GM18526 (cell line): ENCODE measurements around the gene IQCK.

ENCODE experiments used
- POLR2A ChIP-seq: IDR thresholded peaks from 3 replicates; pipeline ENCODE4 v1.6.1; 2011; ENCODE audit not compliant: insufficient read length; ENCODE audit errors: extremely low read depth

The IQCK gene

DNA sequence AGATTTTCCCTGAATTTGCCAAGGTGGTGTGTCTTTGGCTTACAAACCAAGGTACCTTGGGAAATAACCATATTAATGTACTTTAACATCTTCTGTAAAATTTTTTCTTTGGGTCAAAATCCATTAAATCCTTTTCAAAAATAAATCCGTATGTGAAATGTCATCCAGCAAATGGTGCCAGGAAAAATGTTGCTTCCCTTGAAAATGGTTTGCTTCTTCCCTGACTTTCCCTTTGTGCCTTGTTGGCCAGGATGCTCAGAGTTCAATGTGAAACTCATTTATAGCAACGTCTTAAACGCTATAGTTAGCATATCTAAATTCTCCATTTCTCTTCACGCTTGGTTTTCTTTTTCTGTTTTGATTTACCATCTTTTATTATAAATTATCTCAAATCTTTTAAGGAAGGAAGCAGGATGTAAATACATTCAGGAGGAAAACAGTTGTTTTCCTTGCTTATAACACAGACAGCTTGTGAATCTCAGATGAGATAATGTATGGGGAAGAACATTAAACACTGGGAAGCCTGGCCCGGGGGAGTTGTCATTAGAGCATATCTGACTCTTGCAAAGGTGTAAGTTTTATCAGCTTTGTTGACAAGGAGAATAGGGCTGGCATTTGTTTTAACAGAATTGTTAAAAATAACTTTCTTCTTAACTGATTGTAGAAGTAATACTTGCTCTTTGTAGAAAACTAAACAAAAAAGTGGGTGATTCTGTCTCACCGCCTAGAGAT lies 124.5 kb downstream of the IQCK start:
- no peak for TF ChIP-seq POLR2A

DNA sequence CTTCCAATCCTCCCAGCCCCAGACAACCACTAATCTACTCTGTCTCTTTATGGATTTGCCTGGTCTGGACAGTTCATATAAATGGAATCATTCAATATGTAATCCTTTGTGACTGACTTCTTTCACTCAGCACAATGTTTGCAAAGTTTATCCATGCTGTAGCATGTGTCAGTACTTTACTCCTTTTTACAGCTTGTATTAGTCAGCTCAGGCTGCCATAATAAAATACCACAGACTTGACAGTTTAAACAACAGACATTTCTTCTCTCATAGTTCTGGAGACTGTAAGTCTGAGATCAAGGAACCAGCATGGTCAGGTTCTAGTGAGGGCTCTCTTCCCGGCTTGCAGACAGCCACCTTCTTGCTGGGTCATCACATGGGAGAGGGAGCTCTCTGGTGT lies 125.3 kb downstream of the IQCK start:
- TF ChIP-seq POLR2A, result no peak

DNA sequence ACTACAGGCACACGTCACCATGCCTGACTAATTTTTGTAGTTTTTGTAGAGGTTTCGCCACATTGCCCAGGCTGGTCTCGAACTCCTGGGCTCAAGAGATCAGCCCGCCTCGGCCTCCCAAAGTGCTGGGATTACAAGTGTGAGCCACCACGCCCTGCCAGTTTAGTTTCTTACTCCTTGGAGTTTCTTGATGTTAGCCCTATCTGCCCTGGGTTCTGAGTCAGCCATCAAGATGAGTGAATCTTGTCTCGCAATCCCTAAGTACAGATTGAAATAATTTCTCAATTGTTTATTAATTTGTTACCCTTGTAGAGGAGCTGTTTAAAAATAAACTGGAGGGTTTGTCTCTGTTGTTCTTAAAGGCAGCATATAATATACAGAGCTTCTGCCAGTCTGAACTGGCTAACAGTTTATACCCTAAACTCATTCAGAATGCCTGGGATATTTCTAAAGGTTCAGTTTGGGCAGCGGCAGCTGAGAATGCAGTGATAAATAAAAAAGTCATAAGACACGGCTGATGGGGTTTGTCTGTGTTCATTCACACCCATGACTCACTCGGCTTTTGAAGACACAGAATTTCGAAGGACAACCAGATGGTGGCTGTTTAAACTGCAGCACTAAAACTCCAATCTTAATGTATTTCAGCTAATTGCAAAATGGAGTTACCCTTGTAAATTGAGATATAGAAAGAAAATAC lies 127.0 kb downstream of the IQCK start:
- no peak for TF ChIP-seq POLR2A

DNA sequence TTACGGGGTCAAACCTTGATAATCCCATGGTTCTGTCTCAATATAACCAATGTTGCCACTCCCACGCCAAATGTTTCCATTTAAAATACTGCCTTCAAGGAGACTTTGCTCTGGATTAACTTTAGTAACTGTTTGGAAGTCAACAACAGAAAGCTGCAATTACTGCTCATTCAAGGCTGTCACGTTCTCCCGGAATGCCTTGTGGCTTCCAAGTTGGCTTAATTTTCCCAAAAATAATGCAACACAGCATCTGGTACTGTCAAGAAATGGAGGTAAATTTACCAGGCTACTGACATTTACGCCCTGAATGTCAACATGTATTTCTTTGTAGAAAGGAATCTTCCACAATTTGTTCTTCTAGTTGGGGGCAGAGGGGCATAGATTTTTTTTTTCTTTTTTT lies 128.4 kb downstream of the IQCK start:
- TF ChIP-seq POLR2A, result no peak

DNA sequence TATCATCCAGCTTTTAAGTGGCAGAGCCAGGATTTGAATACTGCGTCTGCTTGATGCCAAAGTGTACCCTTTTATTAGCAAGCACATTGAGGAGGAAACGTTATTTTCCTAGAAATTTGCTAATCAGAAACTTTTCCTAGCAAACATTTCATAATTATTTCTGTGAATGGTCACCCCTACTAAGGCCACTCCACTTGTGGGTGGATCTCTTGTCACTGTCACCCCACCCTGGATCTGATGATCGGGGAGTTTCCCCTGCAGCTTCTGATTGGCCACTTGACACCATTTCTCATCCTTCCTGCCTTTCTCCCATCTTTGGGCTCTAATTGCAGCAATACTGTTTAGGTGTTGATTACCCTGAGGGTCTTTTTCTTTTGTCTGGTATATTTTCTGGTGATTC lies 130.7 kb downstream of the IQCK start:
- TF ChIP-seq POLR2A, result no peak

DNA sequence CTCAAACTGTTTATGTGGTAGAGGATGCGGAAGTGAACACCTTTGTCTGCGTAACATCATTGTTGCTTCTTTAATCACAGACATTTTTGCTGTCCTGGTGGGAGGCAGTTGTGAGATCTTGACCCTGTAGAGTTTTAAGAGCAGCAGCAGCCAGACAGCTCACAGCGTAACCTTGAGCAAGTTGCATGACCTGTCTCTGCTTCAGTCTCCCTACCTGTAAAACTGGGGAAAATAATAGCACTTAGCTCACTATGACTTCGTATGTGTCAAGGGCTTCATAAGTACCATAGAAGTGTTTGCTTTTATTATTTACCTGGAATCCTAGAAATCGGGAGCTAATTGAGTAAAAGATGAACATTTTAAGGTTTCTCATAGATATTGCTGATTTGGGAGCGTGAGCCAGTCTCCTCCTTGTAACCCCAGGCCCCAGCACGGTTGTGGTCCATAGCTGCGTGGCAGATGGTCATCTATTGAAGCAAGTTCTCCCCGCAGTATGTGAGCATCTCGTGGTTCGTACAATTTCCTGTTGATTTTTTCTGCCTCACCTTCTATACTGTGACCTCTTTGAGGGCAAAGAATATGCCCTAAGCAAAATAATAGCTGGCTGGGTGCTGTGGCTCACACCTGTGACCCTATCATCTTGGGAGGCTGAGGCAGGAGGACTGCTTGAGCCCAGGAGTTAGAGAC lies 132.2 kb downstream of the IQCK start:
- TF ChIP-seq POLR2A, result no peak

DNA sequence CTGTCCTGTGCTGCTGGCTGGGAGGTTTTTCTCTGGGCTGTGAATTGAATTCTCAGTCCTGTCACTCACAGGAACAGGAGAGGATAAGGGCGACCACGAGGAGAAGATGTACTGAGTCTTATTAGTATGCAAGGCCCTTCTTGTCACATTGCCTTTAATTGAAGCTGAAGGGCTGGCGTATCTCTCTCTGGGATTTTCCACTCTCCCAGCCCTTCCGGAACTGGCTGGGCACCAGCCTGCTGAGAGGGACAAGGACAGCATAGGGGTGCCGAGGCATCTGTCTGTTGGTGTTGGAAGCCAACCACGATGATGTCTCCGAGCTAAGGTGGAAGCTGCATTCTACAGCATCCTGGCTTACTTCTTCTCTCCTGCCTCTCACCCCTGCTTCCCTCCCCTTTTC lies 133.4 kb downstream of the IQCK start:
- TF ChIP-seq POLR2A, result no peak

DNA sequence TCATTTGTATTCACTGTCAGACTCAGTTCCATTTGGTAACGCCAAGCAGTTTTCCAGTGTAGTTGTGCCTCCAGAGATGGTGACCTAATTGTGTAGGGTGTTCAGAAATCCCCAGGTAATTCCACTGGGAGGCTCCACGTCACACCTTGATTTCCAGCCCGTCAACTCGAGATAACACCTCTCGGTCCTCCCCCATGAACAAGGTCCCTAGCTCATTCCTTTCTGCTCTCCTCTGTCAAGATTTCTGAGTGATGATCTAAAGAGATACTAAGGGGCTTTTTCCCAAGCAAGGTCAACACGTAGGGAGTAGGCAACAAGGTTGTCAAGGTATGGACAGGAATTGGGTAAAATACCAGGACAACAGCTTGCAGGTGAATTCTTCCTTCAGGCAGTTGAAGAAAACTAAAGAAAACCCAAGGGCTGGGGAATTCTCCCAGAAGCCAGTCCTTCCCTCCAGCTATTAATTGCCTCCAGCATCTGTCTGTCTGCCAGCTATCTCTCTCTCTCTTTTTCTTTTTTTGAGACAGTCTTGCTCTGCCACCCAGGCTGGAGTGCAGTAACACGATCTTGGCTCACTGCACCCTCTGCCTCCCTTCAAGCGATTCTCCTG lies 135.2 kb downstream of the IQCK start:
- TF ChIP-seq POLR2A, result no peak

DNA sequence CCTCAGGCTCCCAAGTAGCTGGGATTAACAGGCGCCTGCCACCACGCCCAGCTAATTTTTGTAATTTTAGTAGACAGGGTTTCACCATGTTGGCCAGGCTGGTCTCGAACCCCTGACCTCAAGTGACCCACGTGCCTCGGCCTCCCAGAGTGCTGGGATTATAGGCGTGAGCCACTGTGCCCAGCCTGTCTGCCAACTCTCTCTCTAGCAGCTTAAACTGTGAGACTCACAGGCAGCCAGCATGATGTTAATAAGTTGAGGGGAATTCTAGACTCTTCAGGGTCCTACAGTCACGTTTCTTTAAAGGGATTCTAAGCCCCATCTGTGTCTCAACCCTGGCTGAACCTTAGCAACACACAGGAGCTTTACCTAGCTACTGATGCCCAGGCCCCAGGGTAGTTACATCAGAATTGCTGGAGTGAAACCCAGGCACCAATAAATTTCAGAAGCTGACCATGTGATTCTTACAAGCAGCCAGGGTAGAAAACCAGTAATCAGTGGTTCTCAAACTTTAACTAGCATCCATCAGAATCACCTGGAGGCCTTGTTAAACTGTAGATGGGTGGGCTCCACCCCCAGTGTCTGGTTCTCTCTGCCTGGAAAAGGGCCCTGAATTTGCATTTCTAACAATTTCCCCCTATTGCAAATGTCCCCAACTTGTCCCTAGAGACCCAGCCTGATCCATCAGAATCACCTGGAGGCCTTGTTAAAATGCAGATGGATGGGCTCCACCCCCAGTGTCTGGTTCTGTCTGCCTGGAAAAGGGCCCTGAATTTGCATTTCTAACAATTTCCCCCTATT lies 135.9 kb downstream of the IQCK start:
- no peak for TF ChIP-seq POLR2A

DNA sequence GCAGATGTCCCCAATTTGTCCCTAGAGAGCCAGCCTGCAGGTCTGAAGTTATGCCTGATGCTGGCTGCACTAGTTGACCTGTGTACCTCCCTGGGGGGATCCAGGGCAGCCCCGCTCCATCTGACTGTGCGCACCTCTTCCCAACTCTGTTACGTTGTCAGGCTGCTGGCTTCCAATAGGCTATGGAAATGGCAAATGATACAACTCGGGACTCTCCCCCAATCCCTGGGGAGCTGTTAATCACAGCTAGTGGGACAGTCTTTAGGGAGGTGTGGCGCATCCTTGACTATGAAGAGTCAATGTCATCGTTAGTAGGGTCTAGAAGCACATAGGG lies 136.4 kb downstream of the IQCK start:
- TF ChIP-seq POLR2A, result no peak

DNA sequence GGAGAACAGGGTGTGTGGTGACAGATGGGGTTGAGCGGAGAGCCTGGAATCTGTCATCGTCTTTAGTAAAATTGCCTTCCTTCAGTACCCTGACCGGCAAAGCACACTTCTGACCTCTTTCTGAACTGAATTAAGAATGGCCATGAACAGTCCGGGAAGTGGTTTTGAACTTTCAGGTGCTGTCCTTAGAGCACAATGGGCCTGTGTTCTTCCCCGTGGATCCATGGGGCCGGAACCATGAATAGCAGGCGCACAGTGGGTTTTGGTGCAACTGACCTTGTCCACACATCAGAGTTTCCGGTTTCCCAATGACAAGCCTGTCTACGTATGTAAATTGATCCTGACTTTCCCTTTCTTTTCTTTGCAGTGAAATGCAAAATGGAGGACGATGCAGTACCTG lies 138.0 kb downstream of the IQCK start:
- TF ChIP-seq POLR2A, result no peak

DNA sequence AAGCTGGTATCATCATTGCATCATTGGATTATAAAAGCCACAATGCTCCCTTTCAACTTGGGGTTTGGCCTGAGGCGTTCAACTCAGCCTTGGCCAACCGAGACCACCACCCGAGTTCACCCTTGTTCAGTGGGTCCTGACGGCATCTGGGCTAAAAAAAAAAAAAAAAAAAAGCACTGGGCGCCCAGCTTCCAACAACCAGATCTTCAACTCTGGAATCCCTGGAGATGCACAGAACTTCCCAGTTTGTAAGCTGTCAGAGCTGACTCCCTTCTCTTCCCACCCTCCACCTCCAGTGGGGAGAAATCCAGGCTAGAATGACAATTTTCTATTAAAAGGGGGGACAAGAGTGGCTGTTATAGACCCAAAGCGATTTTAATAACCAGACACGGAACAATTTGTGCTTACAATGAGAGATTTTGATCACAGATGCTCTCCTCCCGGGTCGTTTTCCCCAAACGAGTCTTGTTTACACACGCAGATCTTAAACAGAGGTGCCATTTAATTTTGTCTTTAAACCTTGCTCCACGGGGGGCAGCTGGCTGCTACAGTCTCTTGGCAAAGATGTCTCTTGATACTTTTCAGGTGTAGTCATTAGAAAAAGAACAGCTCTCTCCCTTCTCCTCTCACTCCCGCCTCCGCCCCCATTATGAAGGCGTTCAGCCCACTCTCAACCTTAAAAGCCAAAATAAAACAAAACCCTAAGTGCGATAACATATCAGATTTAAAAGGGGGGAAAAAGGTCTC lies 139.7 kb downstream of the IQCK start:
- no peak for TF ChIP-seq POLR2A

DNA sequence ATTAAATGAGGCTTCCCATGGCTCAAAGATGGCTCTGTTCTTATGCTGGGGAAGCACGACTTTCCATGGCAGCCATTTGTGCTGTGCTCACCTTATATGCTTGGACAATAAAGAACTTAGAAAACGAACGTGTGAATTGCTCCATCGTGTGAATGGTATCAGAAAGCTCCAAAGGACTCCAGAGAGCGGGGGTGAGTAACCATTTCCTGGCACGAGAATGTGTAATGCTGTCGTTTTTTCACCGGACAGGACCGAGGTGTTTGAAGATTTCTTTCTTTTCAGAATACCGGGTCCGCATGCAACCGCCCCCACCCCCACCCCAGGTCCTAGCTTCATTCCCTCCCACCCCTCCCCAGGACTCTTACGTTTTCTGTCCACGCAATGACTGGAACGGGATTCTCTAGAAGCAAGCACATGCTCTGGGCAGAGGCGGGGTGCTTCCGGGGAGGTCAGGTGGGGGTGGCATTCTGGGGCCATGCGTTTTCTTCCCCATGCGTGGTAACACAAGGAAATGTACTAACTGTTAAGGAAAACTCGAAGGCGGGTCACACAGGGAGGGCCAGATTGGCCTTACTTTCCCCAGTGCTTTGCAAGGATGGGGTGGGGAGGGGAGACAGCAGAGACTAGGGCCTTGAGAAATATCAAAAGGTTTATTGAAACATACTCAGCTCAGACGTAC lies 140.4 kb downstream of the IQCK start:
- no peak for TF ChIP-seq POLR2A

DNA sequence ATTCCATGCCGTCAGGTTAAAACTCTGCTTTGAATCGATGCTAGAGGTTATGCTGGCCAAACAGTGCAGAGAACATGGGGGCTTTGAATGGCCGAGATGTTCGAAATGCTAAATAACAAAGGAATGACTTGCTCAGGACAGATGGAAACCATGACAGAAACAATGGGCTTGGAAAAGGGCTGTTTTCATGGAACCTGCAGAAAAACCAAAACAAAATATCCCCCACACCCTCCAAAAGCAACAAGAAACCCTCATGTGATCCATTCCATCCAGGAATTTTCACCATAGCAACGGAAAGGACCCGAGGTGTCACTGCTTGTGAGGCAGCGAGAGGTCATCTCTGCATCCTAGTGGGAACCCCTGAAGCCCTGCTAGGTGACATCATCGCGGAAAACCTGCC lies 141.1 kb downstream of the IQCK start:
- TF ChIP-seq POLR2A, result no peak
